K562 (cell line): ENCODE results near the gene SLC12A1. TPM values are rescaled to one million over a fixed set of nuclear protein-coding genes. Genes with fewer than 3 reads are reported as not detected.

ENCODE experiments used
- ARNT ChIP-seq, 2 experiments: fragments of 450-650 bp; IDR thresholded peaks; 2 replicates each; pipeline ENCODE4 v1.6.1; 2016; ENCODE audit warnings: mild to moderate bottlenecking in 1 of 2
- CTCF ChIP-seq, 3 experiments: IDR thresholded peaks in 2 of 3; conservative IDR thresholded peaks in 1 of 3; 2 replicates each; pipeline ENCODE4 v1.5.1; 2011 to 2012; ENCODE audit warnings: low read length in 3 of 3, mild to moderate bottlenecking in 3 of 3, control low read depth in 2 of 3, improper control_type of control experiment in 1 of 3, inconsistent platforms in 1 of 3, low read depth in 1 of 3, mixed read lengths in 1 of 3, moderate library complexity in 1 of 3; ENCODE audit not compliant: insufficient read depth in 2 of 3
- E2F5 ChIP-seq: sonication (generic); formaldehyde crosslinking; IDR thresholded peaks from 2 replicates; pipeline ENCODE4 v1.8.0; 2022; ENCODE audit warnings: mild to moderate bottlenecking, missing genetic modification reagents
- FUS ChIP-seq: fragments of 200-400 bp; formaldehyde crosslinking; optimal IDR thresholded peaks from 2 replicates; pipeline ENCODE3; 2017; ENCODE audit warnings: low read depth, low read length
- HCFC1 ChIP-seq: IDR thresholded peaks from 2 replicates; pipeline ENCODE4 v1.6.1; 2012; ENCODE audit warnings: low read depth, low read length, improper control_type of control experiment
- IFI16 ChIP-seq: fragments of 250-450 bp; sonication (Bioruptor Pico); IDR thresholded peaks from 2 replicates; pipeline ENCODE4 v2.1.2; 2022; ENCODE audit warnings: mild to moderate bottlenecking, inconsistent platforms
- MLLT1 ChIP-seq, 2 experiments: fragments of 450-650 bp; IDR thresholded peaks; 2 replicates each; pipeline ENCODE4 v1.6.1; 2016
- MTA3 ChIP-seq: fragments of 450-650 bp; formaldehyde crosslinking; IDR thresholded peaks from 2 replicates; pipeline ENCODE4 v1.6.1; 2017; ENCODE audit warnings: mild to moderate bottlenecking, borderline replicate concordance
- NCOA6 ChIP-seq: fragments of 450-650 bp; IDR thresholded peaks from 2 replicates; pipeline ENCODE4 v1.6.1; 2017; ENCODE audit warnings: mild to moderate bottlenecking
- NFE2 ChIP-seq: IDR thresholded peaks from 2 replicates; pipeline ENCODE4 v1.6.1; 2014; ENCODE audit warnings: antibody characterized with exemption, low read depth
- NR2C1 ChIP-seq, 2 experiments: fragments of 450-650 bp; IDR thresholded peaks; 2 replicates each; pipeline ENCODE4 v1.6.1; 2017; ENCODE audit warnings: mild to moderate bottlenecking in 2 of 2, antibody characterized with exemption in 1 of 2, inconsistent platforms in 1 of 2, missing compliant biosample characterization in 1 of 2, missing genetic modification characterization in 1 of 2
- OTX1 ChIP-seq: fragments of 450-650 bp; formaldehyde crosslinking; IDR thresholded peaks from 2 replicates; pipeline ENCODE4 v1.4.0; 2022; ENCODE audit warnings: mild to moderate bottlenecking
- POLR2AphosphoS2 ChIP-seq: IDR thresholded peaks from 2 replicates; pipeline ENCODE4 v1.6.1; 2012; ENCODE audit warnings: low read length, improper control_type of control experiment
- POLR2H ChIP-seq: IDR thresholded peaks from 2 replicates; pipeline ENCODE4 v1.6.1; 2016; ENCODE audit warnings: missing genetic modification characterization, low read depth, mild to moderate bottlenecking, control low read depth, missing compliant biosample characterization, moderate library complexity
- RBBP5 ChIP-seq: fragments of 200-600 bp; sonication (generic); IDR thresholded peaks from 2 replicates; pipeline ENCODE4 v1.6.1; 2012; ENCODE audit warnings: borderline replicate concordance, mild to moderate bottlenecking, low read length, control low read depth, inconsistent platforms; ENCODE audit not compliant: insufficient read depth, poor library complexity, severe bottlenecking
- RBM34 ChIP-seq: fragments of 200-400 bp; formaldehyde crosslinking; IDR thresholded peaks from 2 replicates; pipeline ENCODE4 v1.6.1; 2018; ENCODE audit warnings: low read length, borderline replicate concordance; ENCODE audit not compliant: insufficient read depth
- RFX7 ChIP-seq: fragments of 250-450 bp; sonication (Bioruptor Pico); IDR thresholded peaks from 2 replicates; pipeline ENCODE4 v1.5.1; 2021; ENCODE audit warnings: mild to moderate bottlenecking
- SREBF1 ChIP-seq: fragments of 150-350 bp; IDR thresholded peaks from 2 replicates; pipeline ENCODE4 v1.6.1; 2014; ENCODE audit warnings: antibody characterized with exemption, low read depth, low read length, borderline replicate concordance
- SUPT5H ChIP-seq: fragments of 450-650 bp; IDR thresholded peaks from 2 replicates; pipeline ENCODE4 v1.6.1; 2016
- WHSC1 ChIP-seq: IDR thresholded peaks from one replicate; pipeline ENCODE4 v1.6.1; 2012; ENCODE audit warnings: low read length, control low read depth, inconsistent platforms
- ZBTB7A ChIP-seq: IDR thresholded peaks from 2 replicates; pipeline ENCODE4 v1.6.1; 2011; ENCODE audit warnings: low read depth, mild to moderate bottlenecking, low read length, moderate library complexity, borderline replicate concordance; ENCODE audit not compliant: control insufficient read depth
- ZNF124 ChIP-seq: sonication (generic); formaldehyde crosslinking; IDR thresholded peaks from 2 replicates; pipeline ENCODE4 v1.8.1; 2022; ENCODE audit warnings: missing genetic modification reagents
- ZNF253 ChIP-seq: fragments of 250-450 bp; sonication (Bioruptor Pico); conservative IDR thresholded peaks from 2 replicates; pipeline ENCODE4 v1.6.1; 2021; ENCODE audit warnings: mild to moderate bottlenecking
- ZNF79 ChIP-seq: fragments of 250-450 bp; sonication (Bioruptor Pico); IDR thresholded peaks from 2 replicates; pipeline ENCODE4 v1.4.0; 2020; ENCODE audit warnings: low read depth, mild to moderate bottlenecking, moderate library complexity
- ZNF830 ChIP-seq: fragments of 250-450 bp; sonication (Bioruptor Pico); IDR thresholded peaks from 2 replicates; pipeline ENCODE4 v1.5.0; 2021; ENCODE audit warnings: mild to moderate bottlenecking
- polyA plus RNA-seq, 8 experiments: library from polyadenylated mRNA; depleted of rRNA in 4 of 8; stranded (reverse) in 5 of 8; unstranded in 3 of 8; fragments of >200 nt; fragmentation: Nextera tagmentation in 2 of 8; fragmentation: Illumina TruSeq in 1 of 8; extraction: Ambion mirVana in 2 of 8; extraction: Trizol in 1 of 8; gene quantifications; 2 replicates each; pipeline versions ENCODE4 v1.2.1 to v1.2.3, GENCODE V29; 2011 to 2014; ENCODE audit warnings: inconsistent platforms in 1 of 8, missing spikeins in 1 of 8
- total RNA-seq, 7 experiments: library from RNA; depleted of rRNA in 6 of 7; stranded (reverse); fragments of >200 nt in 6 of 7; fragmentation: Illumina TruSeq in 2 of 7; extraction: Trizol in 2 of 7; gene quantifications; 2 replicates each; pipeline versions ENCODE4 v1.2.1 to v1.2.3, GENCODE V29; 2011 to 2021; ENCODE audit warnings: low replicate concordance in 1 of 7

SLC12A1 gene
- total and polyA plus RNA-seq, 9 of the 15 experiments (the other 6 are each of a cell fraction or from before 2014, with no cell fraction given), result not detected

- TF ChIP-seq E2F5 (CRISPR knock-in tag) (peak; percentile 51; the same call in 1 of the 2 replicates), ZBTB7A (peak; percentile 55; the same call in 1 of the 2 replicates), RBM34 (peak; percentile 40; the same call in 1 of the 2 replicates), HCFC1 (peak; percentile 54), NCOA6 (peak; percentile 68; the same call in 1 of the 2 replicates), FUS (peak; percentile 85), OTX1 (CRISPR knock-in tag) (no peak), RFX7 (CRISPR knock-in tag) (no peak), ZNF830 (CRISPR knock-in tag) (no peak), SREBF1 (no peak), POLR2H (tag) (peak; percentile 73), MTA3 (0 out of 2 replicates have a peak, but pooled peaks have one; percentile 39), MLLT1 (IDR thresholded peaks at IDR 0.05) (no peak), ZNF124 (CRISPR knock-in tag) (no peak), RBBP5 (peak; percentile 83), SUPT5H (peak; percentile 82), ZNF79 (CRISPR knock-in tag) (no peak), IFI16 (CRISPR knock-in tag) (no peak), NFE2 (no peak), CTCF (IDR thresholded peaks at IDR 0.05 in 2 of 3, conservative IDR thresholded peaks at IDR 0.05 in 1 of 3; ENCODE audit: insufficient read depth in 2 of 3, low read depth in 1 of 3, low read length in 3 of 3) (peak in 2 of 3 experiments; percentile 24 to 29; a peak in 2 of 6 replicates), POLR2AphosphoS2 (0 out of 2 replicates have a peak, but pooled peaks have one; percentile 58), WHSC1 (no peak), ARNT (IDR thresholded peaks at IDR 0.05) (no peak), NR2C1 (IDR thresholded peaks at IDR 0.05) (peak; percentile 97), NR2C1 (tag; IDR thresholded peaks at IDR 0.05) (peak; percentile 97), ZNF253 (CRISPR knock-in tag) (no peak)
Observed at GRCh38 chr15:48330855-48331795, 125.0 kb downstream of the SLC12A1 start, which contains the start of gene DUT (continued).
